ENCODE data around the gene DSCAM. TPM values are rescaled to one million over a fixed set of nuclear protein-coding genes. Genes with fewer than 3 reads are reported as not detected.
"Not testable (repeated sequence)": the region's sequence is repeated elsewhere in the genome, so short reads cannot be mapped to it uniquely, and the experiment has no call there.

DSCAM gene
- total RNA-seq, 1 experiment from 2014 or later = not detected

DNA sequence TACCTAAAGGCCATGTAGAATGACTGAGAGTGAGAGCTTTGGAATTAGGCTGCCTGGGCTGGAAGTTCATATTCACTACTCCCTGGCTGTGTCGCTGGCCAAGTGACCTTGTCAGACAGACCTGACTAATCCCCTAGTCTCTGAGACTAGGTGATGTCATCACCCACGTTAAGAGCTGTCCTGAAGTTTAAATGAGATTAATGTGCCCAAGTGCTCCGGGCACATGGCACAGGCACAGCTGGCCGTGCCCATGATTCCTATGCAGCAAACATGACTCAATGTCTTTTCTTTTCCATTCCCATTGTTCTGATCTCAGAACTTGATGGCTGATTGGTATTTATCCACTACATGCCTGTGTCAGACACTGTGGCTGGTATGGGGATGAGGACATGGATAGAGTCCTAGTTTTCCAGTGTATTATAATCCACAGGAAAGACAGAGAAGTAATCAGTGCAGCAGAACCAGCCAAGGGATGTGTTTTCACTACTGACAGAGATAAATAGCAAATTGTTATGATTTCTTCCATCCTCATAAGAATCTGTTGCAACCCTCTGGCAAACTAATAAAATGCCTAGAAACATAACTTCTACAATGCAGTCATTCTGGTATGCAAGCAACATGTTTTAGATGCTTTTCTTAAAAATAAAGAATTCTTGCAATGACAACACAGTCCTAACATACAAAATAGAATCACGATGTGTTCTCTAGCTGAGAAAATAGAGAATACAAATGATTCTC, 798.8 kb downstream of the DSCAM start:
- no peak for DNase-seq (ENCODE audit: low read depth, low spot score)
- in situ Hi-C loops (cut with HindIII; ENCODE audit: low pct_unique_long_range_greater_than_20kb, low sequenced_read_pairs) = no loop called here

DNA sequence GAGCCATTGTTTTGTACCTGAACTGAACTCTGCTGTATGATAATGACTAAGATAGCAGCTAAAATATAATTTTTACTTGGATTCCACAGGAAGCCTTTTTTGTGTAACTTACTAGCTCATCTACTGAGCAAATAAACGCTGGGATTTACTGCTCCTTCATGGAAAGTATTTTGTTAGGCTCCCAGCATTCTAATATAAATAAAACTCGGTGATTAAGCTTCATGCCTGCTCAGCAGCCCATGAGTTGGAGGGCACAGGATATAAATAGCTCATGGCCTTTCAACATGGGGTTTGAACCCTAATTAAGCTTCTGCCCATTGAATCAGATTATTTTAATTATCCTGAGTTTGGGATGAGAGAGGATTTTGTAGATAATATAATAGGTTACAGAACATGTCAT, 799.7 kb downstream of the DSCAM start:
- no peak for DNase-seq (ENCODE audit: low read depth, low spot score)
- in situ Hi-C loops (cut with HindIII; ENCODE audit: low pct_unique_long_range_greater_than_20kb, low sequenced_read_pairs) = no loop called here

DNA sequence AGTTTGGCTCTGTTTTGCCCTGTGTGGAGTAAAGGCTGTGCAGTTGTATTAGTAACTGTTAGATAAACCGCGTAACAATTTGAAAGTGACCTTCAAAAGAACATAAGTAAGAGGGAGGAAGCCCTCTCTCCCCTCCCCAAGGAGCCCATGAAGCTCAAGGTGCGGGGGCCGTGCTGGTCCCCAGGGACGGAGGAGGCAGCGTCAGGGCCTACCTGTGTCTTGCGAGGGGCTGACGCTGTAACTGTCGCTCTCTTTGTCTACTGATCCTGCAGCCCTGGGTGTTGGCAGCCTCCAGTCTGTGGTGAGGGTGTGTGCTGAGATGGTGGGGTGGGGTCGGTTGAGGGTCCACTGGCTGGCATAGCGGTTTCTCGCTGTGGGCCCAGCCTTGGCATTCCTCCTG, 803.1 kb downstream of the DSCAM start:
- no peak for DNase-seq (ENCODE audit: low read depth, low spot score)
- in situ Hi-C loops (cut with HindIII; ENCODE audit: low pct_unique_long_range_greater_than_20kb, low sequenced_read_pairs) = no loop called here

DNA sequence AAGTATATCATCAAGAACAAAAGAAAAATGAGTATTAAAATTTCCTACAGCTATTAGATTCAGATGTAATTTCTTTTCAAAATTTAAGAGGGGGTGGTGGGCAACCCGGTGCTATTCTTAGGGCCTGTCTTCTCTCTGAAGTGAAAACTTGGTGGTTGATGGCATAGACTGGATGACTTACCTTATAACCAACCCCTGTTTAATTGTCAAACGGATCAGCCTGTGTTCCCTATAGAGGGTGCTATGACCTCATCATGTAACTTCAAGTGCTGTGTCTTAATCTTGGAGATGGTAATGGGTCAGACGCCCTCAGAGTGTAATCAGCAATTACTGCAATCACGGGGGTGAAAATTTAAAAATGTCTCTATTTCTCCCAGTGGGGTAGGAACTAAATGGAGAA, 803.5 kb downstream of the DSCAM start:
- peak; percentile 10 for DNase-seq (ENCODE audit: low read depth, low spot score)
- in situ Hi-C loops (cut with HindIII; ENCODE audit: low pct_unique_long_range_greater_than_20kb, low sequenced_read_pairs) = no loop called here

DNA sequence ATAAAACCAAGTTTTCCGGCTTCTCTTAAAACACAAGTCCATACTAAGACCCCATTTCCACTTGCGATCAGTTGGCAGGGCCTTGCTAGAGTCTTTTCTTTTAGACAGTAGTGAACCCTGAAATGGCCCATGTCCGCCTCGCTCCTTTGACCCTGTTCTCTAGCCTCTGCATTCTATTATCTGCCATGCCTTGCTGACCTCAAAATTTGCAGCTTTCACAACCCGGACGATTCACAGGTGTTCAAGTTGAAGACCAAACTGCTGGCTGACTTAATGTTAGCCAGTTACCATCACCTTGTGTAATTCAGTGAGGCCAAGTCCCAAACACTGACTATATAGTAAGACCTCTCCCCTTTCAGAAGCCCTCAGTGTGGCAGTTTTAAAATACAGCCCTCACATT, 805.5 kb downstream of the DSCAM start:
- in situ Hi-C loops (cut with HindIII; ENCODE audit: low pct_unique_long_range_greater_than_20kb, low sequenced_read_pairs) = no loop called here
- no peak for DNase-seq (ENCODE audit: low read depth, low spot score)

DNA sequence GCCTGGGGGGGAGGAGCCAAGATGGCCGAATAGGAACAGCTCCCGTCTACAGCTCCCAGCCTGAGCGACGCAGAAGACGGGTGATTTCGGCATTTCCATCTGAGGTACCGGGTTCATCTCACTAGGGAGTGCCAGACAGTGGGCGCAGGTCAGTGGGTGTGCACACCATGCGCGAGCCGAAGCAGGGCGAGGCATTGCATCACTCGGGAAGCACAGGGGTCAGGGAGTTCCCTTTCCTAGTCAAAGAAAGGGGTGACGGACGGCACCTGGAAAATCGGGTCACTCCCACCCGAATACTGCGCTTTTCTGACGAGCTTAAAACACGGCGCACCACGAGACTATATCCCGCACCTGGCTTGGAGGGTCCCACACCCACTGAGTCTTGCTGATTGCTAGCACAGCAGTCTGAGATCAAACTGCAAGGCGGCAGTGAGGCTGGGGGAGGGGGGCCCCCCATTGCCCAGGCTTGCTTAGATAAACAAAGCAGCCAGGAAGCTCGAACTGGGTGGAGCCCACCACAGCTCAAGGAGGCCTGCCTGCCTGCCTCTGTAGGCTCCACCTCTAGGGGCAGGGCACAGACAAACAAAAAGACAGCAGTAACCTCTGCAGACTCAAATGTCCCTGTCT, 813.7 kb downstream of the DSCAM start:
- DNase-seq (ENCODE audit: low read depth, low spot score); in situ Hi-C loops (cut with HindIII; ENCODE audit: low pct_unique_long_range_greater_than_20kb, low sequenced_read_pairs): not testable (repeated sequence)

DNA sequence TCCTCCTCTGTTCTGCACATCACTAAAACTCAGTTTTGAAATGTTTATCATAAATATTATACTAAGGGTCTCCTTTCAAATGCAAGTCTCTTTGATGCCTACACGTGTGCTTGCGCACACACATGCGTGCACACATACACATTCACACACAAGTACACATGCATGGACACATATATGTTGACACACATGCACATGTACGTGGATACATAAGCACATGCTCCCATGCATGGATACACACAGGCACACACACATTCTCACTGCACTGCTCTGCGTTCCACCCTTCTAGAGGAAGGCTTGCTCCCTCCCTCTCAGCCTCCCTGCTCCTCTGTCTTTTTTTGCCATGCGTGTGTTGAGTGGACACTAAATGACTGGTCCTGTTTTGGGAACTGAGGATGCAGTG, 817.1 kb downstream of the DSCAM start:
- no peak for DNase-seq (ENCODE audit: low read depth, low spot score)
- in situ Hi-C loops (cut with HindIII; ENCODE audit: low pct_unique_long_range_greater_than_20kb, low sequenced_read_pairs) = no loop called here

DNA sequence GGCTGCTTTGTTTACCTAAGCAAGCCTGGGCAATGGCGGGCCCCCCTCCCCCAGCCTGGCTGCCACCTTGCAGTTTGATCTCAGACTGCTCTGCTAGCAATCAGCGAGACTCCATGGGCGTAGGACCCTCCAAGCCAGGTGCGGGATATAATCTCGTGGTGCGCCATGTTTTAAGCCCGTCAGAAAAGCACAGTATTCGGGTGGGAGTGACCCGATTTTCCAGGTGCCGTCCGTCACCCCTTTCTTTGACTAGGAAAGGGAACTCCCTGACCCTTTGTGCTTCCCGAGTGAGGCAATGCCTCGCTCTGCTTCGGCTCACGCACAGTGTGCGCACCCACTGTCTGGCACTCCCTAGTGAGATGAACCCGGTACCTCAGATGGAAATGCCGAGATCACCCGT, 818.6 kb downstream of the DSCAM start:
- in situ Hi-C loops (cut with HindIII; ENCODE audit: low pct_unique_long_range_greater_than_20kb, low sequenced_read_pairs); DNase-seq (ENCODE audit: low read depth, low spot score): not testable (repeated sequence)

DNA sequence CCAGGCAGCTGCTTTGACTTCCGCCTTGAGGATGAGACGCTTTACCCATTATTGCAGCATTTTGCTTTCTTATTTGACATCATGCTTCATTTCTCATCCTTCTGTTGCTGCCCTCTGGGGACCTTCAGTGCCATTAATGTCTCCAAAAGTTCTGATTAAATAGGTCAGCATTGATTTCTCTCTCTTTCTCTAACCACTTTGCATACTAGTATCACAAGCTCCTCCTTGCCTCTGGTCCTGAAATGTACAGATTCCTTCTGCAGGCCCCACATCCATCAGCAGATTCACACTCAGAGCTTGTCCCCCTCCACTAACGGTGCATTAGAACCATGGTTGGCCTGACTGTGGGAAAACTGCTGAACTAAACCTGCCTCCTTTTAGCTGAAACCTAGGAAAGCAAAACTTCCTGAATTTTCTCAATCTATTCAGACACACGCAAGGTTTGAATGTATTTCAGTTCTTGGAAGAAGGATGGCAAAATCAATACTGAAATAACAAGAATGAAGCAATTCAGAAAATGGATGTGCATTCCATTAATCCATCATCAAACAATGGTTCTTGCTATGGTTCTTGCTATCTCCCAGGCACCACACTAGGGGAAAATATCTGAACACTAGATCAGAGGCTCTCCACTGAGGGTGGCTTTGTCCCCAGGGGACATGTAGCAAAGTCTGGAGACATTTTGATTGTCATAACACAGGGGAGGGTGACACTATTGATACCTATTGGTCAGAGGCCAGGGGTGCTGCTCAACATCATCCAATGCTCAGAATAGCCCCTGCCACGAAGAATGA, 825.2 kb downstream of the DSCAM start:
- in situ Hi-C loops (cut with HindIII; ENCODE audit: low pct_unique_long_range_greater_than_20kb, low sequenced_read_pairs) = no loop called here
- DNase-seq (ENCODE audit: low read depth, low spot score) = no peak

DNA sequence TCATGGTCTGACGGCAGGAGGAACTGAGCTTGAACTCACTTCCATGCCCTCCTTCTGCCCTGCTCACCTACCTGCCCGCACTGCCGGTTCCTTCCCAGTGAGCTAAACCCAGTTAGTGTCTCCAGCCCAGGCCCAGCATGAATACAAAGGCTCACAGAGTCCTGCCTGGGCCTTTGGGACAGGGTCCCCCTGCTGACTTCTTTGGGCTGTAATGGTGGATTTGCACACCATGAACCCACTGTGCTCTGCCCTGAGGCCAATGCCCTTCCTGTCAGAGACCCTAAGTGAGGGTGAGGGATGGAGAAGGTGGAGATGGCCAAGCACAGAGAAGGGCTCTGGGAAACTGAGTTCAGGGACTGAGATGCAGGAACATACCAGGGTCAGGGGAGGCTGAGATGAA, 826.3 kb downstream of the DSCAM start:
- in situ Hi-C loops (cut with HindIII; ENCODE audit: low pct_unique_long_range_greater_than_20kb, low sequenced_read_pairs) = no loop called here
- no peak for DNase-seq (ENCODE audit: low read depth, low spot score)

DNA sequence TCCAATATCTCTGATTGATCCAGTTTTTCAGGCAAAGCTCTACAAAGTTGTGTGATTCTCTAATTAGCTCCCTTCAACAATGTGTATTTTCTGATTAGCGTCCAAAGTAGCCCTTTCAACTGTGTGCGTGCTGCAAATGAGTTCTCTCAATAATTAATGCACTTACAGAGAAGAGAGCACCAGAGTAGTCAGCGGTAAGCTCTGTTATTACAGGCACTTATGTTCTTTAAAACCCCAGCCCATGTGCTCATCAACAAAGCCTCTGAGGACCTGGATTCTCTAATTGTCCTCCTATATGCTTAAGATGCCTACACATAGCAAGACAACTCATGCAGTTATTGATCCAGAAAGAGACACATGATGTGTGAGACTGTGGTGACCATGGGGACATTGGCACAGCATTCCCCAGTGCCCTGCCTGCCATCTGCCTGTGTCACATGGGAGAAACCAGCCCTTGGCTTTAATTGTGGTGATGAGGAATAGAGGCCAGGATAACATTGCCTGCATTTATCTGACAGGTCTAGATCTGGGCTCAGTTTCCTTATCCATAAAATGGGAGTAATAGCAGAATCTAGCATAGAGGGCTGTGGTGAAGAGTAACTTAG, 828.0 kb downstream of the DSCAM start:
- no peak for DNase-seq (ENCODE audit: low read depth, low spot score)
- in situ Hi-C loops (cut with HindIII; ENCODE audit: low pct_unique_long_range_greater_than_20kb, low sequenced_read_pairs) = no loop called here

DNA sequence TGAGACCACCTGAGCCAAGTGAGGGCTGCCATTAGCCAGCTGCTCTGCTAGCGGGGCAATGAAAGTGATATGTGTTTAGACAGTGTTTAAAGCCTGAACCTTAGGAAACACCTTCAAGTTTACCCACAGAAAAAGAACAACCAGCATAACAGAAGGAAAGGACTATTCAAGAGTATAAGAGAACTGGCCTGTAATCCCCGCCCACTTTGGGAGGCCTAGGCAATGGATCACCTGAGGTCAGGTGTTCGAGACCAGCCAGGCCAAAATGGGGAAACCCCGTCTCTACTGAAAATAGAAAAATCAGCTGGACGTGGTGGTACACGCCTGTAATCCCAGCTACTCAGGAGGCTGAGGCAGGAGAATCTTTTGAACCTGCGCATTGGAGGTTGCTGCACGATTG, 830.3 kb downstream of the DSCAM start:
- DNase-seq (ENCODE audit: low read depth, low spot score) = no peak
- in situ Hi-C loops (cut with HindIII; ENCODE audit: low pct_unique_long_range_greater_than_20kb, low sequenced_read_pairs) = no loop called here

DNA sequence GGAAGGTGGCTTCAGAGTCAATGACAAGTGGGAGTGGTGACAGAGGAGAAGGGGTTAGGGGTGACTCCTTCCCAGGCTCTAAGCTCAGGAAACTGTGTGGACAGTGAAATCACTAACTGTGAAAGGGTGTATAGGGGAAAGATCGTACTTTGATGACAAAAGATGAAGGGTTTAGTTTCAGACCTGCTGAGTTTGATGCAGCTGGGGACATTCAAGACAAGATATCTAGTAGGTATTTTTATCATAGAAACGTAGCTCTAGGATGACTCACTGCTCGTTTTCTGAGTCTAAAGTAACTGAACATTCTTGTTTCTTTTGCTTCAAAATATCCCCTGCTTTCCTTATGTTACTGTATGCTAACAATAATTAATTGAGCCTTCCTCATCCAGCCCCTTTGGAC, 830.7 kb downstream of the DSCAM start:
- in situ Hi-C loops (cut with HindIII; ENCODE audit: low pct_unique_long_range_greater_than_20kb, low sequenced_read_pairs) = no loop called here
- DNase-seq (ENCODE audit: low read depth, low spot score) = no peak

DNA sequence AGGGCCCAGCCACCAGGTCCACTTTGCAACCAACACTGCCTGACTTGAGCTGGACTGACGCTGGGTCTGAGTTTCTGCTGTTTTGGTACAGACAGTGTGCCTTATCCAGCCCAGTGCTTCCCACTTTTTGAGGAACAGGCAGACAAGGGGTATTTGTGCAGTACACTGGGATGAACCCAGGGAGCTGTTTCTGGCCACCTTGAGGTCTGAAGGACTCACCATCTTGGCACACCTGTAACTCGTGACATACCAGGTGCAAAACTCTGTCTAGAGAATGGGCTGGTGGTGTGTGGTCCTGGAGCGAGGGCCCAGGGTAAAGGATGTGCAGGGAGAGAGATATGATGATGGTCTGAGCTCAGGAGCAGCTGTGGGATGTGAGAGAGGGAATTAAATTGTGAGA, 831.1 kb downstream of the DSCAM start:
- in situ Hi-C loops (cut with HindIII; ENCODE audit: low pct_unique_long_range_greater_than_20kb, low sequenced_read_pairs) = no loop called here
- DNase-seq (ENCODE audit: low read depth, low spot score) = no peak

DNA sequence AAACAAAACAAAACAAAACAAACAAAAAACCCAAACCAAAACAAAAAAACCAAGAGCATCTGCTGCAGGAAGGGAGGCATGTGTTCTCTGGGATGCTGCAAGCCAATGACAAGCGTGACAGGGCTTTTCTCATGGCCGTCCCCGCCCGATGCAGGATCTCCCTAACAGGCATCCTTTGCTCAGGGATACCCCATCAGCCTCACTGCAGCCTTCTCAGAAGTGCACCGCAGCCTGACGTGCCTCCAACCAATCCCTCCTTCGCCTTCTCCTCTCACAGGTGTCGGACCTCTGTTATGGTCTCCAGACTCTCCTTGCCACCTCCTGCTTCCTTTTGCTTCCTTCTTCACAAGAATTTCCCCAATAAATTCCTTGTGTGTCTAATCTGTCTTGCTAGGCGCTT, 832.6 kb downstream of the DSCAM start:
- no peak for DNase-seq (ENCODE audit: low read depth, low spot score)
- in situ Hi-C loops (cut with HindIII; ENCODE audit: low pct_unique_long_range_greater_than_20kb, low sequenced_read_pairs) = no loop called here

DNA sequence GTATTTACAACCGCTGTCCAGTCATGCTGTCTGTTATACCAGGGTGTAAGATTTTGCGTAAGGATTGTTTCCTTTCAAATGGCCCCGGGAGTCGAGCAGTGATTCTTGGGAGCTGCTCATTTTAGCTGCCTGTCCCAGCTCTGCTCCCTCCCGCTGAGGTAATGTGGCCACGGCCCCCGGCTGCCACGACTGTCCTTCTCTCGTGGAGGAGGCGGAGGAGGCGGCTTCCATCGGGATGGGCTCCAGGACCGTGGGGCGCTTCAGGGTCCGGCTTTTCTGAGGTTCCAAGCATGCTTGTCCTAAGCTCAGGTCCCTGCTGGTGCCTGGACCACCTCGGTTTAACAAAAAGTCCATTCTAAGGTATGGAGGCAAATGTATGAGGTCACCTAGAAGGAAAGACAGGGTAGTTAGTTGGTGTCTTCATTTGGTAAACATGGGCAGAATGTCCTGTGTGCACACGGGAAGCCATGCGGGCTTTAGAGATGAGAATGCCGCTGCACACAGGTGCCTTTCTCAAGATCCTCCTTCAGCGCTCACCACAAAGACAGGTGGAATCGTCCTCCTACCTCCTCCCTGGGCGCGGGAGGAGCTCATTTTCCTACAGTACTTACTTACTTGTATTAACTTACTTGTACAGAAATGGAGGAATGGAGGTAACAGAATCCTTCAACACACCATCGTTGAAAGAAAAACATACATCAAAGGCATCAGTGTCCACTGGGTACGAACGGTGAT, 833.8 kb downstream of the DSCAM start:
- in situ Hi-C loops (cut with HindIII; ENCODE audit: low pct_unique_long_range_greater_than_20kb, low sequenced_read_pairs) = no loop called here
- DNase-seq (ENCODE audit: low read depth, low spot score) = no peak

DNA sequence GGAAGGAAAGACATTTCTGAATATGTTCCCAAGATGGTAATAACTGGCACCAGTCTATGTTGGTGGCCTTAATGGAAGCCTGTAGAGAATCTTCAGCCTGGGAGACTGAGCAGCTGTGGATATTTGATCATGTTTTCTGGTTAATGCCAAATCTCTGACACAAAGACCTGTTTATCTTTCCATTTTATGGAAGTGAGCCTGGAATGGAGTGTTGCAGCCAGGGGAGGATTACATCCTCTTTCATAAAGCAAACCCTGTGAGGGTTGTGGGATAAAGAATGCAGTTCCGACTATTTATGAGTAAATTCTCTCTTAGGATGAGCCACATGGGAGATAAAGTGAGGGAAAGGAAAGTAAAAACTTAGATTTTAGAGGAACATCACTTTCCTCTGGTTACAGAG, 835.6 kb downstream of the DSCAM start:
- in situ Hi-C loops (cut with HindIII; ENCODE audit: low pct_unique_long_range_greater_than_20kb, low sequenced_read_pairs) = no loop called here

DNA sequence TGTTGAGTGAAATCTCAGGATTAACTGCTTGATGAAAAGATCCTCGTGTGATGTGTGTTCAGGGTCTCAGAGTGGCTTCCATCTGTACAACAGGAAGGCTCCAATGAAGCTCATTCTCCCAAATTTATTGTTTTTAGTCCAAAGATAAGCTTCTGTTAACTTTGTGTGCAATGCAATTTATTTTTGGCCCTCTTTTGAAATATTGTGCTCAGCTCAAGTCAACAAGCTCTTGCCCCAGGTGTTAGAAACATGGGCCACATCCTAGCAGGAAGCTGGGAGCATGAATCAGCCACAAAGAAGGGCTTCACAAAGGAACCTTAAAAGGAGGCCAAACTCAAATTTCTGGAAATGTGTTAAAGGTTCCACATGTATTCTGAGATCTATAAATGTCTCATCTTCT, 844.0 kb downstream of the DSCAM start:
- in situ Hi-C loops (cut with HindIII; ENCODE audit: low pct_unique_long_range_greater_than_20kb, low sequenced_read_pairs) = no loop called here
- no peak for DNase-seq (ENCODE audit: low read depth, low spot score)

More for the DNA sequence above, 835.6 kb downstream of the DSCAM start:
- no peak for DNase-seq (ENCODE audit: low read depth, low spot score)

Measured in SK-MEL-5 (cell line).